Pulmonary artery endothelial cell (primary cell): Measurements from ENCODE around the gene EPC2. TPM values are rescaled to one million over a fixed set of nuclear protein-coding genes. Genes with fewer than 3 reads are reported as not detected.
A peak's percentile ranks its signal among the peaks of the same experiment; 100 is the strongest.

Experiments used
- DNase-seq: peaks from one replicate; pipeline ENCODE4 v3.0.0-alpha.2; 2011; ENCODE audit warnings: low read depth, low spot score
- total RNA-seq: library from RNA; depleted of rRNA; stranded (reverse); fragments of >200 nt; gene quantifications from 2 replicates; pipeline ENCODE4 v1.2.3, GENCODE V29; 2014

EPC2 gene
- total RNA-seq, 1 donor from 2014 or later, result 20.2 TPM

DNA sequence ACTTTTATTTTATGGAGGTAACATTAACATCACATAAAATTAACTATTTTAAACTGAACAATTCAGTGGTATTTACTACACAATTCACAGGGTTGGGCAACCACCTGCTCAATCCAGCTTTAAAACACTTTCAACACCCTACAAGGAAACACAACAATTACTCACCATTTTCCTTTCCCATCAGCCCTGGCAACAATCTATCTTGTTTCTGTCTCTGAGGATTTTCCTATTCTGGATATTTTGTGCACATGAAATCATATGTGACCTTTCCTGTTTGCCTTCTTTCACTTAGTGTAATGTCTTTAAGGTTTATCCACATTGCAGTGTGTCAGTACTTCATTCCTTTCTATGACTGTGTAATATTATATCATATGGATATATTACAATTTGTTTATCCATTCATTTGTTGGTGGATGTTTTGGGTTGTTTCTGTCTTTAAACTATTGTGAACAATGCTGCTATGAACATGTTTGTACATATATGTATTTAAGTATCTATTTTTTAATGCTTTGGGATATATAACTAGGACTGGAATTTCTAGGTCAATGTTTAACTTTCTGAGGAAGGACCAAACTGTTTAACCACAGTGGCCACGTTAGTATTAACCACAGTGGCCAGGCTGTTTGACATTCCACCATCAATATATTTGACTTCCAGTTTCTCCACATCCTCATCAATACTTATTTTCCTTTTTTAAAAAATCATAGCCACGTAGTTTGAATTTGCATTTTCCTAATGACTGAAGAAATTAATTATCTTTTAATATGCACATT is 158.1 kb downstream of the EPC2 start:
- no peak for DNase-seq

DNA sequence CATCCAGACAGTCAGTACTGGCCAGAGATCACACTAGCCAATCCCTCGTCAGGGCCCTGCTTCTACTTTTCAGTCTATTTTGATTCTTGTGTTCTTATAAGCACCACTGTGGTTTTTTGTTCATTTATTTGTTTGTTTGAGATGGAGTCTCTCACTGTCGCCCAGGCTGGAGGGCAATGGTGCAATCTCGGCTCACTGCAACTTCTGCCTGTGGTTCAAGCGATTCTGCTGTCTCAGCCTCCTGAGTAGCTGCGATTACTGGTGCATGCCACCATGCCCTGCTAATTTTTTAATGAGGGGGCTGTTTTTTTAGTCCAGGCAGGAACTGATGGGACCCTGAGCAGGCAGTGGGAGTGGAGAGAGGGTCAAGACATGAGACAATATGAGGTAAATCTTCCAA is 165.5 kb downstream of the EPC2 start:
- no peak for DNase-seq

DNA sequence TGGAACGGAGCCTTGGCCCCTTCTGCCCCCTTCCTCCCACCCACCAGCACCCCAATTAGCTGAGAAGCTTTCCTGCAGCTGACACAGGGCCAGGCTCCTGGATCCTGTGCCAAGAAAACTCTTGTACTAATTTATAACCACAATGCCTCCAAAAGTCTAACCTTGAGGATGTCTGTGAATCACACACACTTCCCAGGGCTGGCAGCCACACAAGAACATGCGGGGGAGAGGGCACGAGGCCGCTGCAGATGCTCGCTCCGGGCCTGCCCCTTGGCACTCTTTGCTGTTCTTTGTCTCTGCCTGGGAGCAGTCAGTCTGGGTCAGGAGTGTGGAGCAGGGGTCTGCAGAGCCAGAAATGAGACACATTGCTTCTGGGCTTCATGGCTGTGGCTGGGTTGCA is 167.8 kb downstream of the EPC2 start:
- peak; percentile 7 for DNase-seq

DNA sequence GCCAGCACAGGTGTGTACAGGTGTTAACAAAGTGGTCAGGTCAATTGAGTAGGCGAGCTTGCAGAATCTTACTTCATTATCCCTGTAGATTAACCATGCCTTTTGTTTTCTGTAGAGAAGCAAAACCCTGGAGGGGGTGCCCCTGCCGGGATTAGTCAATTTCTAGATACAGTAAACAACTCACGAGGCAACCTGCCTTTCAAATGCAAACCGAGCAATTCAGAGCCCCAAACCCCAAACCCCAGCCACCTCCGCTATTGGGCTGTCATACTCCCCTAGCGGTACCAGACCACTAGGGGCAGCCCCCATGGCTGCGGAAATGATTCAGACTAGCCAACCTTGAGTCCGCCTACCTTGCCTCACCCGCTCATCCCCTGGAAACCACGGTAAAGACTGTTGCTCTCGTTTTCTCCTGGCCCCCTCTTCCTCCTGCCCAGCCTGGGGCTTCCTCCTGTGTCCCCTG is 169.1 kb downstream of the EPC2 start:
- DNase-seq, result no peak

DNA sequence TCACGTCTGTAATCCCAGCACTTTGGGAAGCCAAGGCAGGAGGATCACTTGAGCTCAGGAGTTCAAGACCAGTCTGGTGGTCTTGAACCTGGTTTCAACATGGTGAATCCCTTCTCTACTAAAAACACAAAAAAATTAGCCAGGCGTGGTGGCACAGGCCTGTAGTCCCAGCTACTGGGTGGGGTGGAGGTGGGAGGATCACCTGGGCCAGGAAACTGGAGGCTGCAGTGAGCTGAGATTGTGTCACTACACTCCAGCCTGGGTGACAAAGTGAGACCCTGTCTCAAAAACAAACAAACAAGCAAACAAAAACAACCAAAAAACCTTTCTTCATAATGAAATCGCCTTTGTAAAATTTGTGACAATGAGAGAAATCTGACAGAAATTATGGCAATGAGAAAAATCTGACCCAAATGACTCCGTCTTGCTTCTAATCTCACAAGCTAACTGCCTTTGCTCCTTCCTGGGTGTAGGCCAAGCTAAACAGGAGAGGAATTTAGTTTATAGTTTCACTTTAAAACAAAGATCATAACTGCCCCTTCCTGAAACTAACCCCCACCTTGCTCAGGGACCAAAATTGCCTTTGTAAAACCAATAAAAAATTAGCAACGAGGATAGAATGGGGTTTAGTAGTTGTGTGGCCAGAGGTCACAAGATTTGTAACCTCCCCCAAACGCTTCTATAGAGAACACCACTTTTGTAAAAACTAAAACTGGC is 169.8 kb downstream of the EPC2 start:
- DNase-seq, result no peak

DNA sequence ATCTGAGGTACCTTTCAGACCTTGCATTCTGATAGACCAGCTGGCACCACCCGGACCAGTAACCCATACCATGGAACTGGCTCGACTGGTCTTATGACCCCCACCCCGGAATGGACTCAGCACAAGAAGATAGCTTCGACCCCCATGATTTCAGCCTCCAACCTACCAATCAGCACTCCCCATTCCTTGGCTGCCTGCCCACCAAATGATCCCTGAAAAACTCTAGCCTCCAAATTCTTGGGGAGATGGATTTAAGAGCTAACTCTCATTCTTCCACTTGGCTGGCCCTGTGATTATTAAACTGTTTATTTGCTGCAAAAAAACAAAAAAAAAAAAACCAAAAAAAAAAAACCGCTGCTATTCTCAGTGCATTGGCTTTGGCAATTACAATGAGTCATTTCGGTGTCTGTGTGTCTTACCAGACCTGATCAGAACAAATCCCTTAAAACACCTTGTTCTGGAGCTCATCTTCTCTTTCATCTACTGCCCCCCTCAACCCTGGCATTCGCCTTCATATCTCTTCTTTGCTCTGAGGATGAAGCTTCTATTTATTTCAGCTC is 170.4 kb downstream of the EPC2 start:
- DNase-seq, result no peak

DNA sequence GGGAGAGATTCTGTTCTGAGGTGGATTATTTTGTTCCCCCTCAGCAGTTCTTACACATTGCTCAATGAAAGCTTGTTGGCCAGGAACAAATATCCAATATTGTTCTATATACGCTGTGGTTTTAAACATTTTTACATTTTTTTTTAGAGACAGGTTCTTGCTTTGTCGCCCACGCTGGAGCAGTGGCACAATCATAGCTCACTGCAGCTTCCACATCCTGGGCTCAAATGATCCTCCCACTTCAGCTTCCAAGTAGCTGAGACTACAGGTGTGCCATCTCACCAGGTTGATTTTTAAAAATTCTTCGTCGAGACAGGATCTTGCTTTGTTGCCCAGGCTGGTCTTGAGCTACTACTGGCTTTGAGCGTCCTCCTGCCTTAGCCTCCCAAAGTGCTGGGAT is 171.6 kb downstream of the EPC2 start:
- no peak for DNase-seq

DNA sequence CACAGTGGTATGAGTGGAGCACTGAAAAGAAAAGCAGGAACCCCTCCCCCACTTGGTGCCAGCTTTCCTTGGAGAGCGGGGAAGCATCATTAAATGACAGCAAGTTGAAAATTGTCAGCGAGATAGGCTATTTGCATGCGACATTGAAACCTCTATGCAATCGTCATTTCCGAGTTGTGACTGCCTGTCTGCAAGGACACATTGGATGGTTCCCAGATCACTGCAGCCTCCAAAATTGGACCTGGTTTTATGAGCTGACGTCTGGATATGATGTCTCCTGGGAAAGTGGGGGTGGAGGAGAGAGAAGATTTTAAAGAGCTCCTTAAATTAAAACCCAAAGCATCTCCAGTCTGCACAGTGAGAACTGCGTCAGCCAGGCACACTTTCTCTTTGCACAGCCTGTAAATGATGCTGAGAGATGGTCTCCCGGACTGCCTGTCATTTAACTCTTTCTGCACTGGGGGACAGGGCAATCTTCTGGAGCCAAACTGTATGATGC is 172.7 kb downstream of the EPC2 start:
- DNase-seq, result no peak

DNA sequence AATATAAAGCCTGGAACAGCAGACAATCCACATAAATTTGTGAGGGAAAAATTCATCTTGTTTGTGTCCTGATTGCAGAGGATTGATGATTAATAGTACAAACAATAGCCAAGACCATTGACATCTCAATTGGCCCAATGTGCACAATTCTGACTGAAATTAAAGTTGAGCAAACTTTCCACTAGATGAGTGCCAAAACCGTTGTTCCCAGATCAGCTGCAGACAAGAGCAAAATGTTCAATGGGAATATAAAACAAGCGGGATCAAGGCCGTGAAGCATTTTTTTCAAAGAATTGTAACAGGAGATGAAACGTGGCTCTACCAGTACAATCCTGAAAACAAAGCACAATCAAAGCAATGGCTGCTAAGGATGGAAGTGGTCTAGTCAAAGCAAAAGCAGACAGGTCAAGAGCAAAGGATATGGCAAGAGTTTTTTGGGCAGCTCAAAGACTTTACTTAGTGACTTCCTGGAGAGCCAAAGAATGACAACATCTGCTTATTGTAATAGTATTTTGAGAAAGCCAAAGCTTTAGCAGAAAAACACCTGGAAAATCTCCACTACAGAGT is 174.6 kb downstream of the EPC2 start:
- DNase-seq, result no peak

DNA sequence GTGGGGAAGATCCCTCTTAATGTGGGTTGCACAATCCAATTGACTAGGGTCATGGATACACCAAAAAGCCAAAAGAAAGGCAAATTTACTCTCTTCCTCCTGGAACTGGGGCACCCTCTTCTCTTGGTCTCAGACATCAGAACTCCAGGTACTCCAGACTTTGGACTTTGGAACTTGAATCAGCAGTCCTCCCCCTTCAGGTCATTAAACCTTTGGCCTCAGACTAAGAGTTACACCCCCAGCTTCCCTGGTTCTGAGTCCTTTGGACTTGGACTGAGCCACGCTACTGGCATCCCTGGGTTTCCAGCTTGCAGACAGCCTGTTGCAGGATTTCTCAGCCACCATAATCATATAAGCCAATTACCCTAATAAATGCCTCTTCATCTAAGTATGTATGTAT is 179.6 kb downstream of the EPC2 start:
- DNase-seq, result no peak

DNA sequence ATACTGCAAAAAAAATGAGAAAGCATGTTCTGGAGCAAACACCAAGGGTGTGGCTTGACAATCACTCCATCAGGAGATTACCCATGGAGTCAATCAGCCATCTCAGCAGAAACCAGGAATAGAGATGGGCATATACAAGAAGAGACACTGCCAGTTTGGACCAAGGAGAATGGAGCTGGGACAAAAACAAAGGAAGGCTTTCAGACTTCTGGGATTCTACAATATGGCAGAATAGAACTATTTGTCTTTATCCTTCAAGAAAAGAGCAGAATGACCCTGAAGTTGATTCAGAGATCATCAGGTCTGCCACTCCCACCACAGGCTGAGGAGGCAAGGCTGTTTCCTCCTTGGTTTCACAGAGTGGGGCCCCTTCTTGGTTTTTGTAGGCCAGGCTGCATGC is 182.2 kb downstream of the EPC2 start:
- no peak for DNase-seq

DNA sequence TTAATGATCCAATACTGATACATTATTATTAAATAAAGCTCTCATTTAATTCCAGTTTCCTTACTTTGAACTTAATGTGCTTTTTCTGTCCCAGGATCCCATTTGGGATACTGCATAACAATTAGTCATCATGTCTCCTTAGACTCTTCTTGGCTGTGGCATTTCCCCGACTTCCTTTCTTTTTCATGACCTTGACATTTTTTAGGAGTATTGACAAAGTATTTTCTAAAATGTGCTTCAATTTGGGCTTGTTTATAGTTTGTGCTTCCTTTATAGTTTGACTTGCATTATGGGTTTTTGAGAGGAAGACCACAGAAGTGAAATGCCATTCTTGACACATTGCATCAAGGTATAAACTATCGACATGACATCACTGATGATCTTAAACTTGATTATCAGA is 184.4 kb downstream of the EPC2 start:
- DNase-seq, result no peak

DNA sequence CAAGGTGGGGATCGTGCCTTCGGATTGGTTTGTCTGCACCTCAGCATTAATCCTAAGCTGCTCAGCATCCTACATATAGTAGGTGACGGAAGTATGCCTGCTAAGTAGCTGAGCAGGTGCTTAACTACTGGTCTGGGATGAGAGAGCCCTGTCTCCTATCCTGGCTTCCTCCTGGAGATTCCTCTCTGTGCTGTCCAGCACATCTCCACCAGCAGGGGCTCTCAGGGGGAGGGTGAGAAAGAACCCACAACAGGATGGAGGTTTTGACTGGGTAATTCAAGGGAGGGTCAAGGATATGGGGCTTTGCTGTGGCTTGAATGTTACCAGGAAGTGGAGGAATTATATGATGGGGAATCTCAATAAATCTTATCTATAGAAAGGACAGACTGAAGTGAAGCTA is 185.1 kb downstream of the EPC2 start:
- DNase-seq, result no peak

DNA sequence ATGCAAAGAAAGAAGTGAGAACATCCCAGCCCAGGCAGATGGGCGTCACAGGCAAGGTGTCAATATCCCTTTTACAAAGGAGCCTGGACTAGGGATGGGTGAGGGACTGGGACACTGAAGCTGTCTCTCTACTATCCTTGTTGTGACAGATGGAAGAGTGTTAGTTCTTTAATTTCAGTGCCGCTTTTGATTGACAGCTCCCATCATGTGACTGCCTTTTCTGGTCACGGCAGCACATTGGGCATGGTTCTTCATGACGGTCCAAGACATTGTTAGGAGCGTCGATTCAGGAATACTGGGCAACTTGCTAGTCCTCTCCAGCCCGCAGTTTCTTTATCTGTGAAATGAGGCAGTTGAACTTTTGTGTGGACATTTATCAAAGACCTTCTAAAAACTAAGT is 188.1 kb downstream of the EPC2 start:
- DNase-seq, result no peak

Other genes starting within 250 kb of the EPC2 start
- gene KIF5C, start 230.5 kb downstream of the EPC2 start, total RNA-seq, result under 0.01 and 0.18 TPM in 2 replicates